ENCODE data around the gene TMEM158.

The TMEM158 gene

GRCh38 chr3:45187694-45188141 is 38.4 kb downstream of the TMEM158 start:
- H3K9ac ChIP-seq (ENCODE audit: low read length in 5 of 5) = no peak overlapping the region
- H3K4me1 ChIP-seq (ENCODE audit: control insufficient read depth in 5 of 5, insufficient read depth in 5 of 5, low read length in 5 of 5) = peaks cover 0 to 8% (median 3%) of the 10 kb centered on the region in 5 donors
- H3K27ac ChIP-seq (ENCODE audit: low read depth, low read length) = no peak overlapping the region

GRCh38 chr3:45186871-45187270 is 39.2 kb downstream of the TMEM158 start:
- Histone ChIP-seq H3K9me3 (ENCODE audit: control insufficient read depth in 5 of 5, low read length in 5 of 5) (no peaks in the 10 kb centered on the region), H3K27me3 (ENCODE audit: control insufficient read depth in 5 of 5, insufficient read depth in 4 of 5, low read length in 5 of 5) (peaks cover 0 to 2% (median 0%) of the 10 kb centered on the region in 5 donors), H3K36me3 (ENCODE audit: control insufficient read depth in 5 of 5, insufficient read depth in 5 of 5, low read length in 5 of 5) (no peaks in the 10 kb centered on the region), H3K9ac (ENCODE audit: low read length in 5 of 5) (no peak overlapping the region), H3K4me3 (ENCODE audit: low read depth in 1 of 5, low read length in 5 of 5) (no peak overlapping the region), H3K4me1 (ENCODE audit: control insufficient read depth in 5 of 5, insufficient read depth in 5 of 5, low read length in 5 of 5) (peaks cover 0 to 8% (median 3%) of the 10 kb centered on the region in 5 donors), H3K27ac (ENCODE audit: low read depth, low read length) (no peak overlapping the region)

More at GRCh38 chr3:45187694-45188141, 38.4 kb downstream of the TMEM158 start:
- Histone ChIP-seq H3K36me3 (ENCODE audit: control insufficient read depth in 5 of 5, insufficient read depth in 5 of 5, low read length in 5 of 5) (no peaks in the 10 kb centered on the region), H3K9me3 (ENCODE audit: control insufficient read depth in 5 of 5, low read length in 5 of 5) (no peaks in the 10 kb centered on the region), H3K4me3 (ENCODE audit: low read depth in 1 of 5, low read length in 5 of 5) (no peak overlapping the region), H3K27me3 (ENCODE audit: control insufficient read depth in 5 of 5, insufficient read depth in 4 of 5, low read length in 5 of 5) (peaks cover 0 to 2% (median 0%) of the 10 kb centered on the region in 5 donors)

- peaks cover 0 to 2% (median 0%) of the 10 kb centered on the region in 5 donors for H3K27me3 ChIP-seq (ENCODE audit: control insufficient read depth in 5 of 5, insufficient read depth in 4 of 5, low read length in 5 of 5)
- no peak overlapping the region for H3K27ac ChIP-seq (ENCODE audit: low read depth, low read length)
- H3K4me3 ChIP-seq (ENCODE audit: low read depth in 1 of 5, low read length in 5 of 5) = no peak overlapping the region
- H3K4me1 ChIP-seq (ENCODE audit: control insufficient read depth in 5 of 5, insufficient read depth in 5 of 5, low read length in 5 of 5) = peaks cover 0 to 8% (median 3%) of the 10 kb centered on the region in 5 donors
- H3K9ac ChIP-seq (ENCODE audit: low read length in 5 of 5) = no peak overlapping the region
- H3K36me3 ChIP-seq (ENCODE audit: control insufficient read depth in 5 of 5, insufficient read depth in 5 of 5, low read length in 5 of 5) = no peaks in the 10 kb centered on the region
- no peaks in the 10 kb centered on the region for H3K9me3 ChIP-seq (ENCODE audit: control insufficient read depth in 5 of 5, low read length in 5 of 5)
Measured at GRCh38 chr3:45185461-45185860, 40.6 kb downstream of the TMEM158 start.

GRCh38 chr3:45185052-45185451 is 41.0 kb downstream of the TMEM158 start:
- Histone ChIP-seq H3K9me3 (ENCODE audit: control insufficient read depth in 5 of 5, low read length in 5 of 5) (no peaks in the 10 kb centered on the region), H3K9ac (ENCODE audit: low read length in 5 of 5) (no peak overlapping the region), H3K4me3 (ENCODE audit: low read depth in 1 of 5, low read length in 5 of 5) (no peak overlapping the region), H3K36me3 (ENCODE audit: control insufficient read depth in 5 of 5, insufficient read depth in 5 of 5, low read length in 5 of 5) (no peaks in the 10 kb centered on the region), H3K4me1 (ENCODE audit: control insufficient read depth in 5 of 5, insufficient read depth in 5 of 5, low read length in 5 of 5) (peaks cover 0 to 8% (median 3%) of the 10 kb centered on the region in 5 donors), H3K27ac (ENCODE audit: low read depth, low read length) (no peak overlapping the region), H3K27me3 (ENCODE audit: control insufficient read depth in 5 of 5, insufficient read depth in 4 of 5, low read length in 5 of 5) (peaks cover 0 to 2% (median 0%) of the 10 kb centered on the region in 5 donors)

- Histone ChIP-seq H3K4me1 (ENCODE audit: control insufficient read depth in 5 of 5, insufficient read depth in 5 of 5, low read length in 5 of 5) (peaks cover 0 to 8% (median 3%) of the 10 kb centered on the region in 5 donors), H3K9ac (ENCODE audit: low read length in 5 of 5) (no peak overlapping the region), H3K36me3 (ENCODE audit: control insufficient read depth in 5 of 5, insufficient read depth in 5 of 5, low read length in 5 of 5) (no peaks in the 10 kb centered on the region), H3K4me3 (ENCODE audit: low read depth in 1 of 5, low read length in 5 of 5) (no peak overlapping the region), H3K27me3 (ENCODE audit: control insufficient read depth in 5 of 5, insufficient read depth in 4 of 5, low read length in 5 of 5) (peaks cover 0 to 2% (median 0%) of the 10 kb centered on the region in 5 donors), H3K27ac (ENCODE audit: low read depth, low read length) (no peak overlapping the region), H3K9me3 (ENCODE audit: control insufficient read depth in 5 of 5, low read length in 5 of 5) (no peaks in the 10 kb centered on the region)
Measured at GRCh38 chr3:45183872-45184262, 42.2 kb downstream of the TMEM158 start.

- H3K36me3 ChIP-seq (ENCODE audit: control insufficient read depth in 5 of 5, insufficient read depth in 5 of 5, low read length in 5 of 5) = no peaks in the 10 kb centered on the region
- no peak overlapping the region for H3K27ac ChIP-seq (ENCODE audit: low read depth, low read length)
- H3K9me3 ChIP-seq (ENCODE audit: control insufficient read depth in 5 of 5, low read length in 5 of 5) = no peaks in the 10 kb centered on the region
- H3K27me3 ChIP-seq (ENCODE audit: control insufficient read depth in 5 of 5, insufficient read depth in 4 of 5, low read length in 5 of 5) = peaks cover 0 to 2% (median 0%) of the 10 kb centered on the region in 5 donors
- H3K4me3 ChIP-seq (ENCODE audit: low read depth in 1 of 5, low read length in 5 of 5) = no peak overlapping the region
- peaks cover 0 to 8% (median 3%) of the 10 kb centered on the region in 5 donors for H3K4me1 ChIP-seq (ENCODE audit: control insufficient read depth in 5 of 5, insufficient read depth in 5 of 5, low read length in 5 of 5)
- no peak overlapping the region for H3K9ac ChIP-seq (ENCODE audit: low read length in 5 of 5)
Measured at GRCh38 chr3:45182915-45183871, 42.9 kb downstream of the TMEM158 start.

GRCh38 chr3:45181496-45181895 is 44.6 kb downstream of the TMEM158 start:
- Histone ChIP-seq H3K9ac (ENCODE audit: low read length in 5 of 5) (no peak overlapping the region), H3K27me3 (ENCODE audit: control insufficient read depth in 5 of 5, insufficient read depth in 4 of 5, low read length in 5 of 5) (peaks cover 0 to 2% (median 0%) of the 10 kb centered on the region in 5 donors), H3K4me1 (ENCODE audit: control insufficient read depth in 5 of 5, insufficient read depth in 5 of 5, low read length in 5 of 5) (peaks cover 0 to 8% (median 3%) of the 10 kb centered on the region in 5 donors), H3K36me3 (ENCODE audit: control insufficient read depth in 5 of 5, insufficient read depth in 5 of 5, low read length in 5 of 5) (no peaks in the 10 kb centered on the region), H3K4me3 (ENCODE audit: low read depth in 1 of 5, low read length in 5 of 5) (no peak overlapping the region), H3K27ac (ENCODE audit: low read depth, low read length) (no peak overlapping the region), H3K9me3 (ENCODE audit: control insufficient read depth in 5 of 5, low read length in 5 of 5) (no peaks in the 10 kb centered on the region)

- Histone ChIP-seq H3K27ac (ENCODE audit: low read depth, low read length) (no peak overlapping the region), H3K36me3 (ENCODE audit: control insufficient read depth in 5 of 5, insufficient read depth in 5 of 5, low read length in 5 of 5) (no peaks in the 10 kb centered on the region), H3K4me1 (ENCODE audit: control insufficient read depth in 5 of 5, insufficient read depth in 5 of 5, low read length in 5 of 5) (peaks cover 0 to 8% (median 3%) of the 10 kb centered on the region in 5 donors), H3K9me3 (ENCODE audit: control insufficient read depth in 5 of 5, low read length in 5 of 5) (no peaks in the 10 kb centered on the region), H3K4me3 (ENCODE audit: low read depth in 1 of 5, low read length in 5 of 5) (no peak overlapping the region), H3K9ac (ENCODE audit: low read length in 5 of 5) (no peak overlapping the region), H3K27me3 (ENCODE audit: control insufficient read depth in 5 of 5, insufficient read depth in 4 of 5, low read length in 5 of 5) (peaks cover 0 to 2% (median 0%) of the 10 kb centered on the region in 5 donors)
Measured at GRCh38 chr3:45180899-45181298, 45.2 kb downstream of the TMEM158 start.

- H3K4me1 ChIP-seq (ENCODE audit: control insufficient read depth in 5 of 5, insufficient read depth in 5 of 5, low read length in 5 of 5) = peaks cover 0 to 8% (median 3%) of the 10 kb centered on the region in 5 donors
- no peaks in the 10 kb centered on the region for H3K9me3 ChIP-seq (ENCODE audit: control insufficient read depth in 5 of 5, low read length in 5 of 5)
- H3K9ac ChIP-seq (ENCODE audit: low read length in 5 of 5) = no peak overlapping the region
- no peak overlapping the region for H3K27ac ChIP-seq (ENCODE audit: low read depth, low read length)
- no peaks in the 10 kb centered on the region for H3K36me3 ChIP-seq (ENCODE audit: control insufficient read depth in 5 of 5, insufficient read depth in 5 of 5, low read length in 5 of 5)
- H3K27me3 ChIP-seq (ENCODE audit: control insufficient read depth in 5 of 5, insufficient read depth in 4 of 5, low read length in 5 of 5) = peaks cover 0 to 2% (median 0%) of the 10 kb centered on the region in 5 donors
- H3K4me3 ChIP-seq (ENCODE audit: low read depth in 1 of 5, low read length in 5 of 5) = no peak overlapping the region
Measured at GRCh38 chr3:45180051-45180450, 46.0 kb downstream of the TMEM158 start.

- Histone ChIP-seq H3K4me1 (ENCODE audit: control insufficient read depth in 5 of 5, insufficient read depth in 5 of 5, low read length in 5 of 5) (peaks cover 0 to 8% (median 3%) of the 10 kb centered on the region in 5 donors), H3K27ac (ENCODE audit: low read depth, low read length) (no peak overlapping the region), H3K4me3 (ENCODE audit: low read depth in 1 of 5, low read length in 5 of 5) (no peak overlapping the region), H3K27me3 (ENCODE audit: control insufficient read depth in 5 of 5, insufficient read depth in 4 of 5, low read length in 5 of 5) (peaks cover 0 to 2% (median 0%) of the 10 kb centered on the region in 5 donors), H3K9me3 (ENCODE audit: control insufficient read depth in 5 of 5, low read length in 5 of 5) (no peaks in the 10 kb centered on the region), H3K36me3 (ENCODE audit: control insufficient read depth in 5 of 5, insufficient read depth in 5 of 5, low read length in 5 of 5) (no peaks in the 10 kb centered on the region), H3K9ac (ENCODE audit: low read length in 5 of 5) (no peak overlapping the region)
Measured at GRCh38 chr3:45179163-45179562, 46.9 kb downstream of the TMEM158 start.

Measured in subcutaneous abdominal adipose tissue (tissue), 5 donors.